Tibial nerve (tissue), 4 donors: ENCODE results near the gene STMN3. TPM values are rescaled to one million over a fixed set of nuclear protein-coding genes. Genes with fewer than 3 reads are reported as not detected.
"Not testable (repeated sequence)": the region's sequence is repeated elsewhere in the genome, so short reads cannot be mapped to it uniquely, and the experiment has no call there.

Experiments
- DNase-seq, 2 donors: peaks; one replicate each; pipeline ENCODE4 v3.0.0-alpha.2; 2019; ENCODE audit warnings: low spot score in 2 of 2
- H3K27ac ChIP-seq, 4 donors: fragments of 200-600 bp; sonication (generic) in 3 of 4; one replicate each; pipeline ENCODE4 v1.5.1; 2017 to 2019; ENCODE audit warnings: mild to moderate bottlenecking in 1 of 4
- H3K27me3 ChIP-seq, 2 donors: fragments of 200-600 bp; sonication (generic) in 1 of 2; one replicate each; pipeline versions ENCODE4 v1.5.1 to v1.6.0; 2017 to 2019
- H3K36me3 ChIP-seq, 3 donors: fragments of 200-600 bp; sonication (generic); one replicate each; pipeline ENCODE4 v1.5.1; 2018 to 2019
- H3K4me1 ChIP-seq, 4 donors: fragments of 200-600 bp; sonication (generic) in 3 of 4; one replicate each; pipeline ENCODE4 v1.5.1; 2017 to 2019
- H3K4me3 ChIP-seq, 4 donors: fragments of 200-600 bp; sonication (generic) in 3 of 4; one replicate each; pipeline ENCODE4 v1.5.1; 2017 to 2019; ENCODE audit warnings: mild to moderate bottlenecking in 1 of 4, moderate library complexity in 1 of 4
- H3K9me3 ChIP-seq, 4 donors: fragments of 200-600 bp; sonication (generic) in 3 of 4; one replicate each; pipeline ENCODE4 v1.5.1; 2017 to 2019
- EP300 ChIP-seq, 2 donors: sonication (generic); formaldehyde crosslinking; IDR thresholded peaks; one replicate each; pipeline ENCODE4 v1.6.1; 2017; ENCODE audit warnings: antibody characterized with exemption in 2 of 2, mild to moderate bottlenecking in 1 of 2
- POLR2A ChIP-seq, 2 donors: fragments of 450-650 bp; IDR thresholded peaks; one replicate each; pipeline ENCODE4 v1.6.1; 2017; ENCODE audit warnings: antibody characterized with exemption in 2 of 2, mild to moderate bottlenecking in 2 of 2, moderate library complexity in 2 of 2
- WGBS, 2 donors: methylation state at CpG; one replicate each; pipeline ENCODE4 v1.1.5; 2018; 5-methylcytosine and 5-hydroxymethylcytosine counted together
- total RNA-seq, 4 donors: library from RNA; depleted of rRNA; stranded (reverse); fragments of >200 nt; gene quantifications; one replicate each; pipeline ENCODE4 v1.1.0, GENCODE V29; 2016
- TF ChIP-seq, protein P1 (sequence below), 5 experiments: fragments of 200-600 bp in 3 of 5; fragments of 450-650 bp in 2 of 5; sonication (generic) in 3 of 5; IDR thresholded peaks; one replicate each; pipeline ENCODE4 v1.5.1; 2016 to 2019; ENCODE audit warnings: antibody characterized with exemption in 5 of 5, mild to moderate bottlenecking in 3 of 5, moderate library complexity in 2 of 5

The STMN3 gene
- total RNA-seq, 4 donors from 2014 or later, result 12.3 to 26.4 (median 15.5) TPM

DNA sequence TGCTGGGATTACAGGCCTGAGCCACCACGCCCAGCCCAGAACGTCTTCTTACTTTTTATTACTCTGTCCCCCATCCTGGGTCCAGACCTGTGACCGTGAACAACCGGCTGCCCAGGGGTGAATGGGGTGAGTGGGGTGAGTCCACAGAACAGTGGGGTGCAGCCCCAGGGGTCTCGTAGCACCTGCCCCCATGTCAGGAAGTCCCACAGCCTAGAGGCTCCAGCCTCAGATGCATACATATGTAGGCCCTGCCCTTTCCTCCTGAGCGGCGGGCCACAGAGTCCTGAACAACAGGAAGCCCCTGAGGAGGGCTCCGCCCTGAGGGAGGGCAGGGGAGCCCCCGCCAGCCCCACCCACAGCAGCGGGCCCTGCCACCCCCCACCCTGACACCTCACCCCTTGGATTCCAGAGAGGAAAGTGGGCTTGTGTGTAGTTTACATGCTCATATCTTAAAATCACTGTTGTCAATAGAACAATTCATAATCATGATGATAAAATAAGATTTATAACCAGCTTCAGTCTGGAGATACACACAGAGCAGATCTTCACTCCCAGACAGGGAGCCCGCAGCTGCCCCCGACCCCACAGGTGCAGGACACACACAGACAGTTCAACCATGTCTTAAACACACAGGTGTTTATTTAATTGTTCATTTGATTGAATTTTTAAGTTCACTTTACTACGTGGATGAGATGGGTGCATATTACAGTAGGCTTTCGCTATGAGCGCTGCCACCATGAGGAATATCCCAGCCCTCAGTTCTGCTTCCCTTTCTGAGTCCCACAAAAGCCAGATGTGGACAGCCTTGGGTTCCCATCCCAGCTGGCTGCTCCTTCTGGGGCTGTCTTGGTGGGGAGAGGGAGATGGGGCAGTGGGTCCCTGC lies 13.9 kb downstream of the STMN3 start:
- H3K27me3 ChIP-seq, result no peaks in the 10 kb centered on the region
- WGBS, 2 donors, result 61 to 67% methylated on average over 13 to 15 of the region's 15 CpGs
- H3K4me1 ChIP-seq, result peaks cover 0 to 18% (median 6%) of the 10 kb centered on the region in 4 donors
- H3K36me3 ChIP-seq, result peaks cover 0 to 9% (median 0%) of the 10 kb centered on the region in 3 donors
- TF ChIP-seq POLR2A (IDR thresholded peaks at IDR 0.05), result no peak
- TF ChIP-seq, protein P1, sequence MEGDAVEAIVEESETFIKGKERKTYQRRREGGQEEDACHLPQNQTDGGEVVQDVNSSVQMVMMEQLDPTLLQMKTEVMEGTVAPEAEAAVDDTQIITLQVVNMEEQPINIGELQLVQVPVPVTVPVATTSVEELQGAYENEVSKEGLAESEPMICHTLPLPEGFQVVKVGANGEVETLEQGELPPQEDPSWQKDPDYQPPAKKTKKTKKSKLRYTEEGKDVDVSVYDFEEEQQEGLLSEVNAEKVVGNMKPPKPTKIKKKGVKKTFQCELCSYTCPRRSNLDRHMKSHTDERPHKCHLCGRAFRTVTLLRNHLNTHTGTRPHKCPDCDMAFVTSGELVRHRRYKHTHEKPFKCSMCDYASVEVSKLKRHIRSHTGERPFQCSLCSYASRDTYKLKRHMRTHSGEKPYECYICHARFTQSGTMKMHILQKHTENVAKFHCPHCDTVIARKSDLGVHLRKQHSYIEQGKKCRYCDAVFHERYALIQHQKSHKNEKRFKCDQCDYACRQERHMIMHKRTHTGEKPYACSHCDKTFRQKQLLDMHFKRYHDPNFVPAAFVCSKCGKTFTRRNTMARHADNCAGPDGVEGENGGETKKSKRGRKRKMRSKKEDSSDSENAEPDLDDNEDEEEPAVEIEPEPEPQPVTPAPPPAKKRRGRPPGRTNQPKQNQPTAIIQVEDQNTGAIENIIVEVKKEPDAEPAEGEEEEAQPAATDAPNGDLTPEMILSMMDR (IDR thresholded peaks at IDR 0.05), result no peak
- TF ChIP-seq EP300 (IDR thresholded peaks at IDR 0.05), result no peak
- DNase-seq, result no peak
- peak overlapping the region in 3 of 4 donors; percentile 50 to 91 (median 54) for H3K27ac ChIP-seq
- peak overlapping the region in 2 of 4 donors; percentile 40 to 73 for H3K4me3 ChIP-seq
- no peaks in the 10 kb centered on the region for H3K9me3 ChIP-seq

DNA sequence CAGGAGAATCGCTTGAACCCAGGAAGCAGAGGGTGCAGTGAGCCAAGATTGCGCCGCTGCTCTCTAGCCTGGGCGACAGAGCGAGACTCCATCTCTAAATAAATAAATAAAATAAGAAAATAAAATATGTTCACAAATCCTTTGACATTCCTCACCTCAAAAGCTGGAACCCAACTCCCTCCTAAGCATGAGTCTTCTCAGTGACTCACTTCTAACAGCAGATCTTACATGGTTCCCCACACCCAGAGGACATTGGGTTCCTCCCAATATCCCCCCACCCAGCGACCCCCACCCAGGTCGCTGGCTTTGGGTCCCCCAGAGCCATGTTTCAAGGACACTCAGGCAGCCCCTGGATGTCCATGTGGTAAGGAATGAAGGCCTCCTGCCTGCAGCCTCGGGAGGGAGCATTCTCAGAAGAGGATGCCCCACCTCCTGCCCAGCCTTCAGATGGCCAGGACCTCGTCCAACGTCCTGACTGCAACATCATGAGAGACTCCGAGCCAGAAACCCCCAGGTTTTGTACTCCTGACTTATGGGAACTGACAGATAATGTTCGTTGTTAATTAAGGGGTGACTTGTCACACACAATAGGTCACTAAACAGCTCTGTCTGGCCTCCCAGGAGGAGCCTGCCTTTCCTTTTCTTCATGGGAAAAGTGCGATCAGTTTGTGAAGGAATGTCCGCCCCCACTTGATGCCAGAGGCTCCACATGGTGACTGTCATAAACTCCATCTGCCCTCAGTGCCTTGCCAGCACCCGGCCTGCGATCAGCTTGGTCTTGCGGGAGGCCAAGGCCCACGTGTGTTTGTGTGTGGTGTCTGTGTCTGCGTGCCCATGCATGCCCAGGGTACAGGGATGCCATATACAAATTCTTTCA lies 16.2 kb downstream of the STMN3 start:
- Histone ChIP-seq H3K4me1 (peaks cover 0 to 8% (median 2%) of the 10 kb centered on the region in 4 donors), H3K4me3 (no peak overlapping the region), H3K27me3 (no peaks in the 10 kb centered on the region), H3K36me3 (no peaks in the 10 kb centered on the region), H3K27ac (peak overlapping the region in 1 of 4 donors; percentile 81), H3K9me3 (no peaks in the 10 kb centered on the region)
- 63 to 73% methylated on average over 18 to 19 of the region's 19 CpGs for WGBS, 2 donors
- no peak for DNase-seq
- no peak for TF ChIP-seq EP300 (IDR thresholded peaks at IDR 0.05)
- no peak for TF ChIP-seq POLR2A (IDR thresholded peaks at IDR 0.05)
- TF ChIP-seq, protein P1 (IDR thresholded peaks at IDR 0.05), result no peak

DNA sequence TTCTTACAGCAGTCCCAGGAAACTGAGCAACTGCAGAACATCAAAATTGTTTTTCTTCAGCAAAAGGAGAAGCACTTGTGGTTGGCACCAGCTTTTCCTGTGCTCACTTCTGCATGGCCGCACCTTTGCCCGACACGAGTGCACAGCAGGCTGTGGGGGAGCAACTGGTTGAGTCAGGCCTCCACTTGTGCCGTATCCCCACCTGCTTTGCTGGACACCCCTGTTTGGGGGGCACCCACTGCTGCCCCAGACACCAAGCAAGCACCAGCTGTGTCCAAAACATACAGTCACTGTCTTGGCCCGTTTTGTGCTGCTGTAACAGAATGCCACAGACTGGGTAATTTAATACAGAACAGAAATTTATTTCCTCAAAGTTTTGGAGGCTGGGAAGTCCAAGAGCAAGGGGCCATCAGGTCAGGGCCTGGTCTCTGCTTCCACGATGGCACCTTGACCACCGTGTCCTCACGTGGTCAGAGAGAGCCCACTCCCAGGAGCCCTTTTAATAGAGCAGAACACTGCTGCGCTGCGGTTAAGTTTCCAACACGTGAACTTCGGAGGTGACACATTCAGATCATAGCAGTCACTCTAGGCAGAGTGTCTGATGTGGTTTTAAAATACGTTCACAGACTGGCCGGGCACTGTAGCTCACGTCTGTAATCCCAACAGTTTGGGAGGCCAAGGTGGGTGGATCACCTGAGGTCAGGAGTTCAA lies 17.6 kb downstream of the STMN3 start:
- TF ChIP-seq POLR2A (IDR thresholded peaks at IDR 0.05), result no peak
- no peak for TF ChIP-seq EP300 (IDR thresholded peaks at IDR 0.05)
- TF ChIP-seq, protein P1 (IDR thresholded peaks at IDR 0.05), result no peak
- DNase-seq, result no peak
- no peaks in the 10 kb centered on the region for H3K9me3 ChIP-seq
- WGBS, 2 donors, result 74 to 75% methylated on average over 15 of the region's 15 CpGs
- H3K4me3 ChIP-seq, result no peak overlapping the region
- peak overlapping the region in 1 of 4 donors; percentile 81 for H3K27ac ChIP-seq
- H3K4me1 ChIP-seq, result peaks cover 0 to 4% (median under 1%) of the 10 kb centered on the region in 4 donors
- H3K36me3 ChIP-seq, result no peaks in the 10 kb centered on the region
- no peaks in the 10 kb centered on the region for H3K27me3 ChIP-seq

DNA sequence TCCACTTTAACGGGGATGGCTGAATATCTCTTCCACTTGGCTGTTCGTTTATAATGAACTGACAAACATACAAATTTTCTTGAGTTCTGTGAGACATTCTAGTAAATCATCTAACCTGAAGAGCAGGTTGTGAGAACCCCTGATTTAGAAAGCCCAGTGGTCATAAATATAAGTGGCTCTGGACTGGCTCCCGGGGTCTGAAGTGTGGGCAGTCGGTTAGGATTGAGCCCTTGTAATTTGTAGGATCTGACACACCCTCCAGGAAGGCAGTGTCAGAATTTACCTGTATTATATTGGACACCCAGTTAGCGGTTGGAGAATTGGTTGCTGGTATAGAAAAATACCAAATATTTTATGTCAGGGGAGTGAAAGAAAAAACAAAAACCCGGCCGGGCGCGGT lies 19.5 kb downstream of the STMN3 start:
- Histone ChIP-seq H3K36me3 (no peaks in the 10 kb centered on the region), H3K4me1 (peaks cover 0 to 9% (median 5%) of the 10 kb centered on the region in 4 donors), H3K4me3 (no peak overlapping the region), H3K27me3 (no peaks in the 10 kb centered on the region), H3K27ac (no peak overlapping the region), H3K9me3 (no peaks in the 10 kb centered on the region)
- DNase-seq, result no peak
- TF ChIP-seq EP300 (IDR thresholded peaks at IDR 0.05), result no peak
- no peak for TF ChIP-seq POLR2A (IDR thresholded peaks at IDR 0.05)
- TF ChIP-seq, protein P1 (IDR thresholded peaks at IDR 0.05), result no peak
- 85 to 87% methylated on average over 9 of the region's 9 CpGs for WGBS, 2 donors

DNA sequence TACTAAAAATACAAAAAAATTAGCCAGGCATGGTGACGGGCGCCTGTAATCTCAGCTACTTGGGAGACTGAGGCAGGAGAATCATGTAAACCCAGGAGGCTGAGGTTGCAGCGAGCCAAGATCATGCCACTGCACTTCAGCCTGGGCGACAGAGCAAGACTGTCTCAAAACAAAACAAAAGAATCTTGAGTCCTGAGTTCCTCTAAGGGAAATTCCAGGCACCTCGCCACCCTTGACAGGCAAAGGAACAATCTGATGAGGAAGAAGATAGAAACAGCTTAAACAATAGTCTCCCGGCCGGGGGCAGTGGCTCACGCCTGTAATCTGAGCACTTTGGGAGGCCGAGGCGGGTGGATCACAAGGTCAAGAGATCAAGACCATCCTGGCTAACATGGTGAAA lies 21.8 kb downstream of the STMN3 start:
- H3K27me3 ChIP-seq, H3K4me3 ChIP-seq, H3K9me3 ChIP-seq, DNase-seq, H3K36me3 ChIP-seq: not testable (repeated sequence)
- WGBS, 2 donors, result 69% methylated on average over 10 of the region's 10 CpGs
- Histone ChIP-seq H3K4me1 (peaks cover 0 to 22% (median 12%) of the 10 kb centered on the region in 4 donors), H3K27ac (peak overlapping the region in 1 of 4 donors; percentile 17)

DNA sequence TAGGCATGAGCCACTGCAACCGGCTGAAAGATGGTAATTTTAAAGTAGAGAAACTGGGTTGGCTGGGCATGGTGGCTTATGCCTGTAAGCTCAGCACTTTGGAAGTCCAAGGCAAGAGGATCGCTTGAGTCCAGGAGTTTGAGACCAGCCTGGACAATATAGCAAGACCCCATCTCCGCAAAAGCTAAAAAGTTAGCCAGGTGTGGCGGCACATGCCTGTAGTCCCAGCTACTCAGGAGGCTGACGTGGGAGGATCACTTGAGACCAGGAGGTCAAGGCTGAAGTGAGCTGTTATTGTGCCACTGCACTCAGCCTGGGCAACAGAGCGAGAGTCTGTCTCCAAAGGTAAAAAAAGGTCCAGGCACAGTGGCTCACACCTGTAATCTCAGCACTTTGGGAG lies 22.3 kb downstream of the STMN3 start:
- not testable (repeated sequence) for DNase-seq
- 87 to 100% methylated on average over 6 of the region's 6 CpGs for WGBS, 2 donors
- H3K27ac ChIP-seq, result peak overlapping the region in 1 of 4 donors; percentile 17

More for the DNA sequence above, 22.3 kb downstream of the STMN3 start:
- not testable (repeated sequence) for H3K27me3 ChIP-seq, H3K36me3 ChIP-seq, H3K4me3 ChIP-seq, H3K9me3 ChIP-seq
- peaks cover 0 to 24% (median 12%) of the 10 kb centered on the region in 4 donors for H3K4me1 ChIP-seq
